HUES64 (cell line): ENCODE measurements around the gene TBL1XR1.
"Not testable (repeated sequence)": the region's sequence is repeated elsewhere in the genome, so short reads cannot be mapped to it uniquely, and the experiment has no call there.

Experiments
- H3K27ac ChIP-seq: 2 replicates; pipeline ENCODE4 v1.7.0; 2013; ENCODE audit warnings: low read depth, low read length, inconsistent platforms
- H3K27me3 ChIP-seq: 2 replicates; pipeline ENCODE4 v1.6.1; 2013; ENCODE audit warnings: mild to moderate bottlenecking, low read length; ENCODE audit not compliant: insufficient read depth
- H3K36me3 ChIP-seq: 2 replicates; pipeline ENCODE4 v1.6.1; 2013; ENCODE audit warnings: mild to moderate bottlenecking, low read length; ENCODE audit not compliant: insufficient read depth
- H3K4me1 ChIP-seq: 2 replicates; pipeline ENCODE4 v1.6.1; 2013; ENCODE audit warnings: mild to moderate bottlenecking, low read length, moderate library complexity; ENCODE audit not compliant: insufficient read depth
- H3K4me3 ChIP-seq: 2 replicates; pipeline ENCODE4 v1.5.1; 2013; ENCODE audit warnings: mild to moderate bottlenecking, low read length, moderate library complexity
- H3K9ac ChIP-seq: 2 replicates; pipeline ENCODE4 v1.6.1; 2013; ENCODE audit warnings: mild to moderate bottlenecking, low read depth, low read length
- H3K9me3 ChIP-seq: 2 replicates; pipeline ENCODE4 v1.6.1; 2013; ENCODE audit warnings: low read depth, low read length; ENCODE audit not compliant: insufficient read depth
- WGBS: fragments of 150-250, 120-280 bp; methylation state at CpG from one replicate; pipeline ENCODE4 v1.1.7; 2013; ENCODE audit warnings: missing lambda C conversion rate; 5-methylcytosine and 5-hydroxymethylcytosine counted together

TBL1XR1 gene

DNA sequence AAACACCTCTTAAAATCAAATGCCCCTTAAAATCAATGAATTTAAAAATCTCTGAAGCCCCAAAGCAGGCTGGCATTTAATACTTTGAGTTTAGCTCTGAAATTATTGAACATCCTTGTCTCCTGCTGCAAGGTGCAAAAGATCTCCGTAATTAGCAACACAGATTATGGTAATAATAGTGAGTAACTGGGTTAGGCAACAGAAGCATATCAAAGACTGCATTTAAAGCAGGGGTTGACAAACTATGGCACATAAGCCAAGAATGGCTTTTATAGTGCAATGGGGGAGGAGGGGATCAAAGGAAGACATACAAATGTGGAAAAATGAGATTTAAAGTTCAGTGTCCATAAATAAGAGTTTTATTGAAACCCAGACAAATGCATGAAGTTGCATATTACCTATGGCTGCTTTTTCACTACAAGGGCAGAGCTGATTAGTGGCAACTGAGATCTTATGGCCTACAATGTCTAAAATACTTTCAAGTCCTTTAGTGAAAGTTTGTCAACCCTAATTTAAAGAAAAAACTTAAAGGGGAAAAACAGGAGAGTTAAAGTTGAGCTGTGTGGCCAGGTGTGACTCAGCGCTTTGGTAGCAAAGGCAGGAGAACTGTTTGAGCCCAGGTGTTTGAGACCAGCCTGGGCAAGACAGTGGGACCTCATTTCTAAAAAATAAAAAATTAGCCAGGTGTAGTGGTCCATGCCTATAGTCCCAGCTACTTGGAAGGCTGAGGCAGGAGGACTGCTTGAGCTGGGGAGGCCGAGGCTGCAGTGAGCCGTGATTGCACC lies 157.6 kb downstream of the TBL1XR1 start:
- Histone ChIP-seq H3K4me3 (no peak overlapping the region), H3K9ac (no peak overlapping the region), H3K4me1 (peaks cover 11% of the 10 kb centered on the region; the same call in 1 of the 2 replicates), H3K36me3 (peaks cover 90% of the 10 kb centered on the region), H3K27me3 (no peaks in the 10 kb centered on the region), H3K9me3 (no peaks in the 10 kb centered on the region), H3K27ac (peak overlapping the region; percentile 3; the same call in 1 of the 2 replicates)
- 89% methylated on average over 3 of the region's 4 CpGs for WGBS

DNA sequence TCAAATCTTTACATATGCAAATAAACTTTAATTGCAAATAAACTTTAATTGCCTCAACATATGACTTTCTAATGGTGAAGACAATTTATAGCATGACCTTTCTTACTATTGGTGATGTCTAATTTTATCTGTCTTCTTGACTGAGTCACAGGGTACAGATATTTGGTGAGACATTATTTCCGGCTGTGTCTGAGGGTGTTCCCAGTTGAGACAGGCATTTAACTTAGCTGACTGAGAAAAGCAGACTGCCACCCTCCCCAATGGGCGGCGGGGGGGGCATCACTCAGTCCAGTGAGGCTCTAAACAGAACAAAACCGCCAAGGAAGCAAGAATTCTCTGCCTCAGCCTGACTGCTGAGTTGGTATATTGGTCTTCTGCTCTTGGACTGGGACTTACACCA lies 160.0 kb downstream of the TBL1XR1 start:
- WGBS: 93% methylated on average over 4 of the region's 4 CpGs
- Histone ChIP-seq H3K9ac (no peak overlapping the region), H3K4me1 (peaks cover 11% of the 10 kb centered on the region; the same call in 1 of the 2 replicates), H3K36me3 (peaks cover 90% of the 10 kb centered on the region), H3K4me3 (no peak overlapping the region), H3K27me3 (no peaks in the 10 kb centered on the region), H3K27ac (no peak overlapping the region), H3K9me3 (no peaks in the 10 kb centered on the region)

DNA sequence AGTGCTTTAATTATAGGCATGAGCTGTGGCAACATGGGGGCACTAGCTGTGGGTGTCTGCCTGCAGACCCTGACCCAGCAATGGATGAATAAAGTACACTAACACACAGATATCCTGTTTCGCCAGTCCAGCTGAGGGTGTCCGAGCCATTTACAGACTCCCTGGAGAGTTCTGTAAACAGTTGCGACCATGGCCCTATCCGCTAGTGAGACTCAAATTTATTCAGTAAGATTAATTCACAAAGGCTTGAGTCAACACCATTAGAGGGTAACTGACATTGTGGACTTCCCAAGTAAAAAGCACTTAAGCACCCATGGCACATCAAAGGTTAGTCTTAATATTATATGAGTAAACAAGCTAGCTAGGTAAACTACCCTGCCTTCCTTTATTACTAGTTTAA lies 161.6 kb downstream of the TBL1XR1 start:
- H3K9me3 ChIP-seq: no peaks in the 10 kb centered on the region
- no peak overlapping the region for H3K4me3 ChIP-seq
- 93% methylated on average over 4 of the region's 4 CpGs for WGBS
- H3K9ac ChIP-seq: no peak overlapping the region
- no peaks in the 10 kb centered on the region for H3K27me3 ChIP-seq
- H3K4me1 ChIP-seq: 0 out of 2 replicates have a peak, but pooled peaks cover 5% of the 10 kb centered on the region
- H3K27ac ChIP-seq: no peak overlapping the region
- H3K36me3 ChIP-seq: peaks cover 92% of the 10 kb centered on the region

- Histone ChIP-seq H3K27ac (no peak overlapping the region), H3K4me3 (no peak overlapping the region), H3K36me3 (peaks cover 97% of the 10 kb centered on the region), H3K9ac (no peak overlapping the region), H3K4me1 (0 out of 2 replicates have a peak, but pooled peaks cover 5% of the 10 kb centered on the region), H3K9me3 (no peaks in the 10 kb centered on the region), H3K27me3 (no peaks in the 10 kb centered on the region)
- 94% methylated on average over 3 of the region's 3 CpGs for WGBS
Observed at GRCh38 chr3:177034832-177035475, 162.3 kb downstream of the TBL1XR1 start.

DNA sequence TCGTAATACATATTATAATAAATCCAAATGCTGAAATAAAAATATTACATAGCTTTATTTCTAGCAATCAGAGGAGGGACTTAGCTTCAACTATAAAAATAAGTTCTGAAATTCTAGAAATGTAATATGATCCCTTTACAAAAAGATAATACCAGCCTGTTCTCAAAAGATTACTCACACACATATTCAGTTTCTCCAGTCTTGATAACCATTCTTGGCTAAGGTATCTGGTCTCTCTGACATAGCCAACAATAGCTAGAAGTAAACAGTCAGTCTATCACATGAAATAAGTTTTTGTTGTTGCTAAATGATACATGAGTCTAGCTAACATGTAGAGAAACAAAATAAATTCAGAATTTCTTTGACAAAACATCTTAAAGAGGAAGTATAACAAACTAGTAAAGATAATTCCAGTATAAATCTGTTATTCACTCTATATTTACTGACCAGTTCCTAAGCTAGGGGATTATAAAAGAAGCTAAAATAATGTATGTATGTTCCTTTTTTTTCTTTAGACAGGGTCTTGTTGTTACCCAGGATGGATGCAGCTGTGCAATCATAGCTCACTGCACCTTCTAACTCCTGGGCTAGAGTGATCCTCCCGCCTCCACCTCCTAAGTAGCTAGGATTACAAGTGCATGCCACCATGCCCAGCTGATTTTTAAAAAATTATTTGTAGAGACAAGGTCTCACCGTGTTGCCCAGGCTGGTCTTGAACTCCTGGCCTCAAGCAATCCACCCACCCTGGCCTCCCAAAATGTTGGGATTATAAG lies 170.6 kb downstream of the TBL1XR1 start:
- Histone ChIP-seq H3K27ac (no peak overlapping the region), H3K27me3 (no peaks in the 10 kb centered on the region), H3K4me3 (no peak overlapping the region), H3K9ac (no peak overlapping the region), H3K36me3 (peaks cover 96% of the 10 kb centered on the region), H3K4me1 (no peaks in the 10 kb centered on the region), H3K9me3 (no peaks in the 10 kb centered on the region)
- 96% methylated on average over 2 of the region's 3 CpGs for WGBS

- no peaks in the 10 kb centered on the region for H3K9me3 ChIP-seq
- no peaks in the 10 kb centered on the region for H3K27me3 ChIP-seq
- peaks cover 29% of the 10 kb centered on the region; the same call in 1 of the 2 replicates for H3K36me3 ChIP-seq
- H3K9ac ChIP-seq: no peak overlapping the region
- no peak overlapping the region for H3K4me3 ChIP-seq
- no peak overlapping the region for H3K27ac ChIP-seq
- peaks cover 3% of the 10 kb centered on the region; the same call in 1 of the 2 replicates for H3K4me1 ChIP-seq
- 96% methylated on average over 6 of the region's 6 CpGs for WGBS
Observed at GRCh38 chr3:177015881-177016280, 181.4 kb downstream of the TBL1XR1 start.

DNA sequence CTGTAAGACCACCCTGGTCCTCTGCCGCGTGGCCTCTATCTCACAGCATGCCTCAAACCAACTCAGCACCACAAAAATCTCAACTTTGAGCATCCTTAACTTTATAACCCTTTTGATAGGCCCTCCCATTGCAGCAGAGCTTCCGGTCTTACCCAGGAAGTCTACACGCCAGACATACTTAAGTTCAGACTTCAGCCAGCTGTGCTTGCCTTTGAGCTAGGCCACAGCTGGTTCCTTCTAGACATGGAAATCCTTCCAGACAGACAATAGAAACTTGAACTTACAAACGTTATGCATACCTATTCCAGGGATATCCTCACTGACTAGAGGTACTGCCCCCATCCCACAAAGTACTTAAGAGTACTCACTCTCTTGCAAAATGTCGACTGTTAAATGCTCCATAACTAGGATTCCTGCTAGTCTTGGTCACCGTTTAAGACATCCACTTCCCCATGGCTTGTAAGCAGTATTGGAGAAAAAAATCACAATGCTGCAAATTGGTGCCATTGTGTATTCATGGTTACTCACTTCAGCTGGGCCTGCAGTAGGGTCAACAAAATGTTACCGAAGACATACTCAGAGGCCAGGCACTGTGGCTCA lies 183.5 kb downstream of the TBL1XR1 start:
- Histone ChIP-seq H3K27me3 (no peaks in the 10 kb centered on the region), H3K4me3 (no peak overlapping the region), H3K9me3 (no peaks in the 10 kb centered on the region), H3K27ac (no peak overlapping the region), H3K36me3 (peaks cover 10% of the 10 kb centered on the region; the same call in 1 of the 2 replicates), H3K9ac (no peak overlapping the region), H3K4me1 (peaks cover 3% of the 10 kb centered on the region; the same call in 1 of the 2 replicates)
- 76% methylated on average over 8 of the region's 8 CpGs for WGBS

DNA sequence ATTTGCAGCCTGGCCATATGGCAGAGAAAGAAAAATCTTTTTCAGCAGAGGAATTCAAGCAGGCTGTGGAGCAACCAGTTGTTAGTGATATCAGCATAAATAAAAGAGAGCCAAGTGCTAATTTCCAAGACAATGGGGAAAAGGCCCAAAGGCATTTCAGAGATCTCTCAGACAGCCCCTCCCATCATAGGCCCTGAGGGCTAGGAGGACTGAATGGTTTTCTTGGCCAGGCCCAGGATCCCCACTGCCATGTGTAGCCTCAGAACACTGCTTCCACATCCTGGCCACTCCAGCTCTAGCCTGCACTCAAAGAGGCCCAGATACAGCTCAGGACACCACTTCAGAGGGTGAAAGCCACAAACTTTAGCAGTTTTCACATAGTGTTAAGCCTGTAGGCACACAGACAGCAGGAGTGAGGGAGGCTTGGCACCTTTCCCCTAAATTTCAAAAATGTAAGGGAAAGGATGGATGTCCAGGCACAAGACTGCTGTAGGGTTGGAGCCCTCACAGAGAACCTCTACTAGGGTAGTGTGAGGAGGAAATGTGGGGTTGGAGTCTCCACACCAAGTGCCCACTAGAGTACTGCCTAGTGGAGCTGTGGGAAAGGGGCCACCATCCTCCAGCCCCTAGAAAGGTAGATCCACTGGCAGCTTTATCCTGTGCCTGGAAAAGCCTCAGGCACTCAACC lies 191.4 kb downstream of the TBL1XR1 start:
- H3K9ac ChIP-seq: no peak overlapping the region
- no peak overlapping the region for H3K27ac ChIP-seq
- H3K4me3 ChIP-seq: no peak overlapping the region
- H3K36me3 ChIP-seq: 0 out of 2 replicates have a peak, but pooled peaks cover 3% of the 10 kb centered on the region
- peaks cover 34% of the 10 kb centered on the region for H3K9me3 ChIP-seq
- no peaks in the 10 kb centered on the region for H3K27me3 ChIP-seq
- H3K4me1 ChIP-seq: no peaks in the 10 kb centered on the region

GRCh38 chr3:177000159-177000558 lies 197.1 kb downstream of the TBL1XR1 start:
- not testable (repeated sequence) for H3K36me3 ChIP-seq, H3K4me3 ChIP-seq, H3K9ac ChIP-seq, H3K27me3 ChIP-seq, H3K27ac ChIP-seq, H3K9me3 ChIP-seq, H3K4me1 ChIP-seq
- 99% methylated on average over 2 of the region's 2 CpGs for WGBS

GRCh38 chr3:176995946-176996345 lies 201.3 kb downstream of the TBL1XR1 start:
- H3K27ac ChIP-seq: no peak overlapping the region

More at GRCh38 chr3:176995946-176996345, 201.3 kb downstream of the TBL1XR1 start:
- H3K9ac ChIP-seq: no peak overlapping the region
- H3K36me3 ChIP-seq: no peaks in the 10 kb centered on the region
- no peak overlapping the region for H3K4me3 ChIP-seq
- peaks cover 5% of the 10 kb centered on the region; the same call in 1 of the 2 replicates for H3K9me3 ChIP-seq
- H3K4me1 ChIP-seq: peaks cover 16% of the 10 kb centered on the region
- H3K27me3 ChIP-seq: no peaks in the 10 kb centered on the region
- WGBS: 98% methylated on average over 2 of the region's 2 CpGs
